NOMO-1 treated with dmso at 0.1 percent for 144 hours (cell line): Measurements from ENCODE around the gene GOLGA5.
A peak's percentile ranks its signal among the peaks of the same experiment; 100 is the strongest.
"Not testable (repeated sequence)": the region's sequence is repeated elsewhere in the genome, so short reads cannot be mapped to it uniquely, and the experiment has no call there.

ENCODE experiments used
- DNase-seq: peaks from one replicate; lab custom pipeline; 2025; ENCODE audit not compliant: unreplicated experiment; lab: John Stamatoyannopoulos, UW

Gene GOLGA5

DNA sequence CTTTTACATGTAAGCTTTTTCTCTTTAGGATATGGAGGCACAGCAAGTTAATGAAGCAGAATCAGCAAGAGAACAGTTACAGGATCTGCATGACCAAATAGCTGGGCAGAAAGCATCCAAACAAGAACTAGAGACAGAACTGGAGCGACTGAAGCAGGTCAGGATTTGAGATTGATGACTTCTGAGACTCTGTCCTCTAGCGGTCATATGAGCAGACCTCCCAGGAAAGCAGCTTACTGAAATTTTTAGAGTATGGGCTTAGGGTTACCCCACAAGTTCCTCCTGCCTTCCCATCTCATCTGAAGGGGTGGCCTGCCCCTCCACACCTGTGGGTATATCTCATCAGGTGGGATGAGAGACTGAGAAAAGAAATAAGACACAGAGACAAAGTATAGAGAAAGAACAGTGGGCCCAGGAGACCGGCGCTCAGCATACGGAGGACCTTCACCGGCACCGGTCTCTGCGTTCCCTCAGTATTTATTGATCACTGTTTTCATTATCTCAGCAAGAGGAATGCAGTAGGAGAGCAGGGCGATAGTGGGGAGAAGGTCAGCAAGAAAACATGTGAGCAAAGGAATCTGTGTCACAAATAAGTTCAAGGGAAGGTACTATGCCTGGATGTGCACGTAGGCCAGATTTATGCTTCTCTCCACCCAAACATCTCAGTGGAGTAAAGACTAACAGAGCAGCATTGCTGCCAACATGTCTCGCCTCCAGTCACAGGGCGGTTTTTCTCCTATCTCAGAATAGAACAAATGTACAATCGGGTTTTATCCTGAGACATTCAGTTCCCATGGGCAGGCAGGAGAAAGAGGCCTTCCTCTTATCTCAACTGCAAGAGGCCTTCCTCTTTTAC is 25.8 kb downstream of the GOLGA5 start:
- not testable (repeated sequence) for DNase-seq

- not testable (repeated sequence) for DNase-seq
These were observed 26.4 kb downstream of the GOLGA5 start for GRCh38 chr14:92820536-92820840.

DNA sequence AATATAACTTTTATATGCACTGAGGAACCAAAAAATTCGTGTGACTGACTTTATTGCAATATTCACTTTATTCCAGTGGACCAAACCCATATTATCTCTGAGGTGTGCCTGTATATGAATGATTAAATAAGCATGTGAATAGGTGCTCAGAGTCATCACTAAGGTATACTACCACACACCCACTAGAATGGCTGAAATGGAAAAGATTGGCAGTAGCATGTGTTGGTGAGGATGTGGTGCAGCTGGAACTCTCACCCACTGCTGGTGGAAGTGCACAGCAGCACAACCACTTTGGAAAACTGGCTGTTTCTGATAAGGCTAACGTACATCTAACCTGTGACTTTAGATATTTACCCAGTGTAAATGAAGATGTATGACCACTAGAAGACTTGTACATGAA is 36.8 kb downstream of the GOLGA5 start:
- no peak for DNase-seq

DNA sequence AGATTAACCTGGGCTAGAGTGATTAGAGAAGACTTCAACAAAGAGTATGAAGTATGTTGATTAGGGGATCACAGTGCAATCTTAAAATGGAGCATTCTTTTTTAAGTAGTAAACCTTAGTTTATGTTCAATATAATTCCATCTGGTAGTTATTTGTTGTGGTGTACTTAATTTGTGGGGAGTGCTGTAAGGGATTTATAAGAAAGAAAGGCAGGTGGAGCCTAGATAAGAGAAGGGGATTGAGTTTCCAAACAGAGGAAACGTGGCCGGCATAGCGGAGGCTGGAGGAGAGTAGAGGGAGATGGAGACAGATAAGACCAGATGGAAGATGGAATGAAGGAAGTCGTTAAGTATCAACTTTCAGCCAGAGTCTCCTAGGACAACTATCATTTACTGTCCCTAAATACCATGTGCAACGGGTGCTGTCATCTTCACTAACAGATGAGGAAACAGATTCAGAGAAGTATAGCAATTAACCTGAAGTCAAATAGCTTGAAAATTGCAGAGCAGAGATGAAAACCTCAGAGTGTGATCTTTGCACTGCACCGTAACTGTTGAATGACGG is 38.1 kb downstream of the GOLGA5 start:
- DNase-seq: no peak

GRCh38 chr14:92841930-92842329 is 47.8 kb downstream of the GOLGA5 start:
- DNase-seq: no peak

DNA sequence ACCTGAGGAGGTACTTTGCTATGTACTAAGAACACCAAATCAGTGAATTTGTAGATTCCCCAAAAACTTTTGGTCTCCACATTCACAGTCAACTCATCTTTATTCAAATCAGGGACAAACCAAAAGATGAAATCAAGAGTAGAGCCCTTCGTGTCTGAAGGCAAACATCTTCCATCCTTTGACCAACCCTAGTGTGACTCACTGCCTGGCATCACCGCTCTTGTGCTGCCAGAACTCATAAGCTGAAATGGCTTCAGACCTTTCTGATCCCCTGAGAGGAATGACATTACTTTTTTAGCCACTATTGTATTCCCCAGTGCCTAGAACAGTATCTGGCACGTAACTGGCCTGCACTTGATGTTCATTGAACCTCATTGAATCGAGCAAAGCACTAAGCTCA is 50.1 kb downstream of the GOLGA5 start:
- DNase-seq: no peak

GRCh38 chr14:92846162-92846897 is 52.2 kb downstream of the GOLGA5 start:
- peak; percentile 73 for DNase-seq

GRCh38 chr14:92847278-92847677 is 53.2 kb downstream of the GOLGA5 start:
- peak; percentile 4 for DNase-seq

DNA sequence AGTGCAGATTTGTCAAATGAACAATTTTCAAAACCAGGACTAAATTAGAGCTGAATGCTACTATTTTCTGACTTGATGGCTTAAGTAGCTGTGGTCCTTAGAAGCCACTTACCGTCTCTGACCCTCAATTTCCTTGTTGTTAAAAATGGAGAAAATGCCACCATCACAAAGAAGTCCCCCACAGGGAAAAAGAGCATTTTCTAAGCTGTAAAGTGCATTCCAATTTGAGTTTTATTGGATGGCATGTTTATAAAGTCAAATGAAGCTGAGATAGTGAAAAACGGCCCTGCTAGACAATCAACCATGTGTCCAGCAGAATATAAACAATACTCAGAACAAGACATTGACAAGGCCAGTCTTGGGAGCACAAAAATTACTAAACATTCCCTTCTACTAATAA is 53.6 kb downstream of the GOLGA5 start:
- no peak for DNase-seq

DNA sequence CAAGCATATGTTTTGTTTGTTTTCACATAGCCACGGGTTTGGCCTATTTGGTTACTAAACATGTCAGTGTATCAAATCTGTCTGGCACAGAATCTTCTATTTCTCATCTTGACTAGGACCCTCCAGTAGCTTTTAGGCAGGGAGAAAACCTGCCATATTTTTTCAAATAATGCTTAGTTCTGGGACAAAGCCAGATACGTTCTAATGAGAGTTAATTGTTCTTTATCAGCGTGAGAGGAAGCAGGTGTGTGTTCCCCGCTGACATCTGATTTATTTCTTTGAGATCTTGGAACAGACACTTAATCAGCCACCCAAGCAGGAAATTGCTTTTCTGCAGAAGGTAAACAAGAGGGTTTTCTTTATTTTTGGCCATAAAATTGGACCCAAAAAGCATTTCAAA is 54.8 kb downstream of the GOLGA5 start:
- DNase-seq: no peak

DNA sequence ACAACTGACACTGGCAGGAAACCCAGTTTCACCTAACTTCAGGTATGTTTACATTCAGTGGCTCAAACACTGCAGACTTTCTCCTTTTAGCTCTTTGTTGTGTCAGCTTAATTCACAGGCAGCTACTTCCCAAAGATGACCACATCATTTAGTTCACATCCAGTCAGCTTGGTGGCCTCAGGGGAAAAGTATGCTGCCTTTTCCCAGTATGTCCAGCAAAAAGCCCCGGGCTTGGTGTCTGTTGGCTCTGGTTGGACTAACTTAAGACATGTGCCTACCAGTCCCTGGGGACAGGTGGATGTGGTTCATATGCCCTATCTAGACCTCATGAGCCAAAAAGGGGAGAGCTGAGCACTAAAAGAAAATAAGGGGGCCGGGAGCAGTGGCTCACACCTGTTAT is 56.4 kb downstream of the GOLGA5 start:
- DNase-seq: no peak

DNA sequence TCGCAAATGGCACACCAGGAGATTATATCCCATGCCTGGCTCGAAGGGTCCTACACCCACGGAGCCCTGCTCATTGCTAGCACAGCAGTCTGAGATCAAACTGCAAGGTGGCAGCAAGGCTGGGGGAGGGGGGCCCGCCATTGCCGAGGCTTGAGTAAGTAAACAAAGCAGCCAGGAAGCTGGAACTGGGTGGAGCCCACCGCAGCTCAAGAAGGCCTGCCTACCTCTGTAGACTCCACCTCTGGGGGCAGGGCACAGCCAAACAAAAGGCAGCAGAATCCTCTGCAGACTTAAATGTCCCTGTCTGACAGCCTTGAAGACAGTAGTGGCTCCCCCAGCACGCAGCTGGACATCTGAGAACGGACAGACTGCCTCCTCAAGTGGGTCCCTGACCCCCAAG is 59.0 kb downstream of the GOLGA5 start:
- not testable (repeated sequence) for DNase-seq

DNA sequence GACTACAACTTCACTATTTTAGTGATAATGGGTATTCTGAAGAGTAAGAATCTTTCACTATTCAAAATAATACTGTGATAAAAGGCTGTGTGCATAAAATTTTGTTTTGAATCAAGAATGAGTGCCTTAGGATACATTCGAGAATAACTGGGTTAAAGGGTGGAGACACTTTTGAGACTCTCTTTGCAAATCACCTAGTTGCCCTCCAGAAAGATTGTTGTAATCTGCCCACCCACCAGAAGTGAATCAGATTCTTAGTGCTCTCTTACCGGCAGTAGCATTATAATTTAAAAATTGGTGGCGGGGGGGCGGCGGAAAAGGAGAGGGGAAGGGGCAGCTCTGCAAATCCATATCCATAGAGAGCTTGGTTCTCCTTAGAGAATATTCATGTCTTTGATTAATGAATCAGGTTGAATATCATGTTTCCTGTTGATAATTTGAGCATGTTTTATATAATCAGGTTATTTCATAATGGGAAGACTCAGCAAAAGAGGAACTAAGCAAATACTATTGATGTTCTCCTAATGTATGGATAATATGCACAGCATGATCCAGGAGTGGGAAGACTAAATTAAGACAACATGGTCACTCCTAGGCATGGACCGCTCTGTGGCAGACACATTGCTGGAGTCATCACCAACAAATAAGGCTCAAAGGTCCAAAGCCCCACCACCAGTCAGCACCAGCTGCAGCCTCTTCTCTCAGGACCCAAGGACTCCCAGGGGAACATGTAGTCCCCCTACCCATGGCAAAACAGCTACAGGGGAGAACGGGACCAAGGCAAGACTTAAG is 66.1 kb downstream of the GOLGA5 start:
- DNase-seq: no peak

- DNase-seq: no peak
These were observed 68.0 kb downstream of the GOLGA5 start for GRCh38 chr14:92861856-92862745.

- no peak for DNase-seq
These were observed 69.4 kb downstream of the GOLGA5 start for GRCh38 chr14:92863286-92864080.

DNA sequence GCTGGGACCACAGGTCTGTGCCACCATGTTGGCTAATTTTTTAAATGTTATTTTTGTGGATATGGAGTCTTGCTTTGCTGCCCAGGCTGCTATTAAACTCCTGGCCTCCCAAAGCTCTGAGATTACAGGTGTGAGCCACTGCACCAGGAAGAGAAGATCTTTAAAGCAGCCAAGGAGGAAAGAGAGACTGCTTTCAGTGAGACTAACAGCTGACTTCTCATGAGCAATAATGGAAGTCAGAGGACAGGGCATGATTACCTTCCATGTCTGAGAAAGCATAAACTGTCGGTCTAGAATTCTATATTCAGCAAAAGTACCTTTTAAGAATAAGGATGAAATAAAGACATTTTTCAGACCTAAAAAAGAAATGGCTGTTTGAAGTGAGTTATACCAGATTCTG is 71.6 kb downstream of the GOLGA5 start:
- no peak for DNase-seq

DNA sequence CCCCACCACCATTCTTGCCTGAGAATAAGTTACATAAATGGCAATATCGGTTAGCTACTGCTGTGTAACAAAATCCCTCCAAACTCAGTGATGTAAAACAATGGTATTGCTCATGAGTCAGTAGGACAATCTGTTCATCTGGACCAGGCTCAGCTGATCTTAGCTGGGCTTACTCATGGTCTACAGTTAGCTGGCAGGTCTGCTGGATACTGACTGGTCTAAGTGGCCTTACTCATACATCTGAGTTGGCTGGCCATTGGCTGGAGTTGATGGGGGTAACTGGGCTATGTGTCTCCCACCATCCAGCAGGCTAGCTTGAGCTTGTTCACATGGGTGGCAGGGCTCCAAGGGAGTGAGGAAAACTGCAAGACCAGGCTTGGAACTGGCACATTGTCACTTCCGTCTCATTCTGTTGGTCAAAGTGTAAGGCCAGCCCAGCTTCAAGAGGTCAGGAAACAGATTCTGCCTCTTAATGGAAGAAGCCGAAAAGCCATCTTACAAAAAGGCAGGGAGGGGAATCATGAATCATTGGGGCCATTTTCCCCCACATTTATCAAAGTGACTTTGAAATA is 72.2 kb downstream of the GOLGA5 start:
- no peak for DNase-seq

- DNase-seq: no peak
These were observed 73.1 kb downstream of the GOLGA5 start for GRCh38 chr14:92866901-92867865.
